WTC11 (cell line): ENCODE results near the gene SH3GL1. TPM values are rescaled to one million over a fixed set of nuclear protein-coding genes. Genes with fewer than 3 reads are reported as not detected.

Experiments used
- ATAC-seq: fragments of 200-7000 bp; cut with Tn5 transposase; 2 replicates; pipeline ENCODE4 v1.10.0; 2021; ENCODE audit warnings: mild to moderate bottlenecking, moderate library complexity
- CTCF ChIA-PET: fragments of 300-600 bp; sonication (Branson Sonifier 250); formaldehyde crosslinking; loops from one replicate; lab custom pipeline; 2021; ENCODE audit warnings: antibody characterized with exemption; lab: Charles Lee
- POLR2A ChIA-PET: fragments of 350-600 bp; sonication (Branson Sonifier 250); formaldehyde crosslinking; loops from one replicate; lab custom pipeline; 2021; ENCODE audit warnings: antibody characterized with exemption; lab: Charles Lee
- DNase-seq: peaks from one replicate; pipeline ENCODE4 v3.0.0; 2021; ENCODE audit warnings: low spot score
- H3K27ac Mint-ChIP-seq: 2 replicates; pipeline ENCODE4 v1.8.0; 2021; ENCODE audit warnings: mixed read lengths
- H3K27me3 Mint-ChIP-seq: 2 replicates; pipeline ENCODE4 v1.8.0; 2021; ENCODE audit warnings: low read depth, mild to moderate bottlenecking, moderate library complexity, mixed read lengths
- H3K36me3 Mint-ChIP-seq: 2 replicates; pipeline ENCODE4 v1.8.0; 2021; ENCODE audit warnings: mixed read lengths
- H3K4me1 Mint-ChIP-seq: 2 replicates; pipeline ENCODE4 v1.8.0; 2022; ENCODE audit warnings: mixed read lengths
- H3K4me3 Mint-ChIP-seq: 2 replicates; pipeline ENCODE4 v1.8.0; 2021; ENCODE audit warnings: mild to moderate bottlenecking, moderate library complexity, mixed read lengths
- H3K9me3 Mint-ChIP-seq: 2 replicates; pipeline ENCODE4 v1.8.0; 2021; ENCODE audit warnings: mixed read lengths
- CBFB ChIP-seq: sonication (generic); formaldehyde crosslinking; IDR thresholded peaks from 2 replicates; pipeline ENCODE4 v1.8.1; 2022; ENCODE audit warnings: mild to moderate bottlenecking, low read depth, missing genetic modification reagents
- GABPB1 ChIP-seq: sonication (generic); formaldehyde crosslinking; IDR thresholded peaks from 2 replicates; pipeline ENCODE4 v1.8.1; 2023; ENCODE audit warnings: mild to moderate bottlenecking, missing genetic modification reagents
- IRF2 ChIP-seq: sonication (generic); formaldehyde crosslinking; IDR thresholded peaks from 2 replicates; pipeline ENCODE4 v1.8.0; 2022; ENCODE audit warnings: low read depth, missing genetic modification reagents, borderline replicate concordance
- NFATC4 ChIP-seq: fragments of 250-450 bp; sonication (Bioruptor Pico); IDR thresholded peaks from 2 replicates; pipeline ENCODE4 v1.9.0; 2021; ENCODE audit warnings: mild to moderate bottlenecking
- RELA ChIP-seq: sonication (generic); formaldehyde crosslinking; IDR thresholded peaks from 2 replicates; pipeline ENCODE4 v1.8.1; 2022; ENCODE audit warnings: missing genetic modification reagents, mild to moderate bottlenecking, borderline replicate concordance
- SP1 ChIP-seq: sonication (generic); formaldehyde crosslinking; conservative IDR thresholded peaks from 2 replicates; pipeline ENCODE4 v1.8.1; 2022; ENCODE audit warnings: missing genetic modification reagents
- TEAD1 ChIP-seq: sonication (generic); formaldehyde crosslinking; IDR thresholded peaks from 2 replicates; pipeline ENCODE4 v1.8.0; 2022; ENCODE audit warnings: mild to moderate bottlenecking, missing genetic modification reagents
- ZNF138 ChIP-seq: sonication (generic); formaldehyde crosslinking; conservative IDR thresholded peaks from 2 replicates; pipeline ENCODE4 v1.8.1; 2022; ENCODE audit warnings: mild to moderate bottlenecking, moderate library complexity, missing genetic modification reagents
- total RNA-seq: library from RNA; stranded (reverse); gene quantifications from 3 replicates; pipeline ENCODE4 v1.2.3, GENCODE V29; 2021
- TF ChIP-seq, protein P1 (sequence below): sonication (generic); formaldehyde crosslinking; IDR thresholded peaks from 2 replicates; pipeline ENCODE4 v1.8.0; 2023; ENCODE audit warnings: mild to moderate bottlenecking, missing genetic modification reagents
- TF ChIP-seq, protein P2 (sequence below): sonication (generic); formaldehyde crosslinking; IDR thresholded peaks from 2 replicates; pipeline ENCODE4 v1.8.0; 2023; ENCODE audit warnings: missing genetic modification reagents
- TF ChIP-seq, protein P3 (sequence below): sonication (generic); formaldehyde crosslinking; IDR thresholded peaks from 2 replicates; pipeline ENCODE4 v1.8.1; 2023; ENCODE audit warnings: mild to moderate bottlenecking, missing genetic modification reagents
- TF ChIP-seq, protein P4 (sequence below): sonication (generic); formaldehyde crosslinking; IDR thresholded peaks from 2 replicates; pipeline ENCODE4 v1.8.0; 2022; ENCODE audit warnings: missing genetic modification reagents
- TF ChIP-seq, protein P5 (sequence below): sonication (generic); formaldehyde crosslinking; conservative IDR thresholded peaks from 2 replicates; pipeline ENCODE4 v1.8.1; 2023; ENCODE audit warnings: mild to moderate bottlenecking, low read depth, missing genetic modification reagents, moderate library complexity

The SH3GL1 gene
- total RNA-seq, 1 experiment from 2014 or later = 109 TPM

DNA sequence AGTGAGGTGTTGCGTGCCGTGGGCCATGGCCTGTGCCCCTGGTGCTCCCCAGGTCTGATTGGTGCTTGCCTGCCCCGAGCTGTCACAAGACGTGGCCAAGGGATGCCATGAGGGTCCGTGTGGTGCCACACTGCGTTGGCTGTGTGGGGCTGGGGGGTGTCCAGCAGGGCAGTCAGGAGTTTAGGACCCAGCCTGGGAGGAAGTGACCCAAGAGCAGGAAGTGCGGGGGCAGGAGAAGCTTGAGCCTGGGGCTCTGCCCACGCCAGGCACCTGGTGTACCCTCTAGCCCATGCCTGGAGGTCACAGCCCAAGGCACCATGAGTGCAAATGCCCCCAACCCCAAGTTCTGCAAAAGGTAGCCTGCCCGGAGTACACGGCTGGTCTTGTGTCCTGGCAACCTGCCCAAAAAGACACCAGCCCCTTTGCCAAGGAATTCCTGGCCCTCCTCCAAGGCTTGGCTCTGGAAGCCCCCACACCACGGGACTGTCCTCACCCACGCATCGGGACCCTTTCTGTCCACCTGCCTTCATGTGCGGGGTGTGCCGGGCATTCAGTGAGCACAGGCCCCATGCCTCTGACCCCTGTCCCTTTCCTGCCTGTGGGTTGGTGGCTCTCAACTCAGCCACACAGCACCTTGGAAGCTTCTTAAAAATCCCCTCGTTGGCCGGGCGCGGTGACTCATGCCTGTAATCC, 32.1 kb downstream of the SH3GL1 start:
- Mint-ChIP-seq H3K27ac (peak overlapping the region; percentile 64; the same call in 1 of the 2 replicates), H3K9me3 (no peaks in the 10 kb centered on the region), H3K36me3 (peaks cover 3% of the 10 kb centered on the region; the same call in 1 of the 2 replicates), H3K4me3 (no peak overlapping the region), H3K4me1 (peaks cover 15% of the 10 kb centered on the region), H3K27me3 (no peaks in the 10 kb centered on the region)
- no peak for DNase-seq
- POLR2A ChIA-PET = interaction anchor here (0.6 kb wide), 1 partner anchor 1169 kb away, joined by 5 read pairs; no protein-coding TSS in a partner anchor
- TF ChIP-seq CBFB (CRISPR knock-in tag) = no peak
- TF ChIP-seq, protein P1, sequence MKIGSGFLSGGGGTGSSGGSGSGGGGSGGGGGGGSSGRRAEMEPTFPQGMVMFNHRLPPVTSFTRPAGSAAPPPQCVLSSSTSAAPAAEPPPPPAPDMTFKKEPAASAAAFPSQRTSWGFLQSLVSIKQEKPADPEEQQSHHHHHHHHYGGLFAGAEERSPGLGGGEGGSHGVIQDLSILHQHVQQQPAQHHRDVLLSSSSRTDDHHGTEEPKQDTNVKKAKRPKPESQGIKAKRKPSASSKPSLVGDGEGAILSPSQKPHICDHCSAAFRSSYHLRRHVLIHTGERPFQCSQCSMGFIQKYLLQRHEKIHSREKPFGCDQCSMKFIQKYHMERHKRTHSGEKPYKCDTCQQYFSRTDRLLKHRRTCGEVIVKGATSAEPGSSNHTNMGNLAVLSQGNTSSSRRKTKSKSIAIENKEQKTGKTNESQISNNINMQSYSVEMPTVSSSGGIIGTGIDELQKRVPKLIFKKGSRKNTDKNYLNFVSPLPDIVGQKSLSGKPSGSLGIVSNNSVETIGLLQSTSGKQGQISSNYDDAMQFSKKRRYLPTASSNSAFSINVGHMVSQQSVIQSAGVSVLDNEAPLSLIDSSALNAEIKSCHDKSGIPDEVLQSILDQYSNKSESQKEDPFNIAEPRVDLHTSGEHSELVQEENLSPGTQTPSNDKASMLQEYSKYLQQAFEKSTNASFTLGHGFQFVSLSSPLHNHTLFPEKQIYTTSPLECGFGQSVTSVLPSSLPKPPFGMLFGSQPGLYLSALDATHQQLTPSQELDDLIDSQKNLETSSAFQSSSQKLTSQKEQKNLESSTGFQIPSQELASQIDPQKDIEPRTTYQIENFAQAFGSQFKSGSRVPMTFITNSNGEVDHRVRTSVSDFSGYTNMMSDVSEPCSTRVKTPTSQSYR = no peak
- no peak for TF ChIP-seq IRF2
- TF ChIP-seq NFATC4 = no peak
- no peak for TF ChIP-seq GABPB1
- no peak for TF ChIP-seq TEAD1 (CRISPR knock-in tag)
- no peak for TF ChIP-seq ZNF138
- TF ChIP-seq, protein P2, sequence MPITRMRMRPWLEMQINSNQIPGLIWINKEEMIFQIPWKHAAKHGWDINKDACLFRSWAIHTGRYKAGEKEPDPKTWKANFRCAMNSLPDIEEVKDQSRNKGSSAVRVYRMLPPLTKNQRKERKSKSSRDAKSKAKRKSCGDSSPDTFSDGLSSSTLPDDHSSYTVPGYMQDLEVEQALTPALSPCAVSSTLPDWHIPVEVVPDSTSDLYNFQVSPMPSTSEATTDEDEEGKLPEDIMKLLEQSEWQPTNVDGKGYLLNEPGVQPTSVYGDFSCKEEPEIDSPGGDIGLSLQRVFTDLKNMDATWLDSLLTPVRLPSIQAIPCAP = no peak
- TF ChIP-seq, protein P3, sequence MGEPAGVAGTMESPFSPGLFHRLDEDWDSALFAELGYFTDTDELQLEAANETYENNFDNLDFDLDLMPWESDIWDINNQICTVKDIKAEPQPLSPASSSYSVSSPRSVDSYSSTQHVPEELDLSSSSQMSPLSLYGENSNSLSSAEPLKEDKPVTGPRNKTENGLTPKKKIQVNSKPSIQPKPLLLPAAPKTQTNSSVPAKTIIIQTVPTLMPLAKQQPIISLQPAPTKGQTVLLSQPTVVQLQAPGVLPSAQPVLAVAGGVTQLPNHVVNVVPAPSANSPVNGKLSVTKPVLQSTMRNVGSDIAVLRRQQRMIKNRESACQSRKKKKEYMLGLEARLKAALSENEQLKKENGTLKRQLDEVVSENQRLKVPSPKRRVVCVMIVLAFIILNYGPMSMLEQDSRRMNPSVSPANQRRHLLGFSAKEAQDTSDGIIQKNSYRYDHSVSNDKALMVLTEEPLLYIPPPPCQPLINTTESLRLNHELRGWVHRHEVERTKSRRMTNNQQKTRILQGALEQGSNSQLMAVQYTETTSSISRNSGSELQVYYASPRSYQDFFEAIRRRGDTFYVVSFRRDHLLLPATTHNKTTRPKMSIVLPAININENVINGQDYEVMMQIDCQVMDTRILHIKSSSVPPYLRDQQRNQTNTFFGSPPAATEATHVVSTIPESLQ = no peak
- TF ChIP-seq RELA (CRISPR knock-in tag) = no peak
- no peak for TF ChIP-seq SP1 (CRISPR knock-in tag)
- TF ChIP-seq, protein P4, sequence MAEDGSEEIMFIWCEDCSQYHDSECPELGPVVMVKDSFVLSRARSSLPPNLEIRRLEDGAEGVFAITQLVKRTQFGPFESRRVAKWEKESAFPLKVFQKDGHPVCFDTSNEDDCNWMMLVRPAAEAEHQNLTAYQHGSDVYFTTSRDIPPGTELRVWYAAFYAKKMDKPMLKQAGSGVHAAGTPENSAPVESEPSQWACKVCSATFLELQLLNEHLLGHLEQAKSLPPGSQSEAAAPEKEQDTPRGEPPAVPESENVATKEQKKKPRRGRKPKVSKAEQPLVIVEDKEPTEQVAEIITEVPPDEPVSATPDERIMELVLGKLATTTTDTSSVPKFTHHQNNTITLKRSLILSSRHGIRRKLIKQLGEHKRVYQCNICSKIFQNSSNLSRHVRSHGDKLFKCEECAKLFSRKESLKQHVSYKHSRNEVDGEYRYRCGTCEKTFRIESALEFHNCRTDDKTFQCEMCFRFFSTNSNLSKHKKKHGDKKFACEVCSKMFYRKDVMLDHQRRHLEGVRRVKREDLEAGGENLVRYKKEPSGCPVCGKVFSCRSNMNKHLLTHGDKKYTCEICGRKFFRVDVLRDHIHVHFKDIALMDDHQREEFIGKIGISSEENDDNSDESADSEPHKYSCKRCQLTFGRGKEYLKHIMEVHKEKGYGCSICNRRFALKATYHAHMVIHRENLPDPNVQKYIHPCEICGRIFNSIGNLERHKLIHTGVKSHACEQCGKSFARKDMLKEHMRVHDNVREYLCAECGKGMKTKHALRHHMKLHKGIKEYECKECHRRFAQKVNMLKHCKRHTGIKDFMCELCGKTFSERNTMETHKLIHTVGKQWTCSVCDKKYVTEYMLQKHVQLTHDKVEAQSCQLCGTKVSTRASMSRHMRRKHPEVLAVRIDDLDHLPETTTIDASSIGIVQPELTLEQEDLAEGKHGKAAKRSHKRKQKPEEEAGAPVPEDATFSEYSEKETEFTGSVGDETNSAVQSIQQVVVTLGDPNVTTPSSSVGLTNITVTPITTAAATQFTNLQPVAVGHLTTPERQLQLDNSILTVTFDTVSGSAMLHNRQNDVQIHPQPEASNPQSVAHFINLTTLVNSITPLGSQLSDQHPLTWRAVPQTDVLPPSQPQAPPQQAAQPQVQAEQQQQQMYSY (CRISPR knock-in tag) = no peak
- TF ChIP-seq, protein P5, sequence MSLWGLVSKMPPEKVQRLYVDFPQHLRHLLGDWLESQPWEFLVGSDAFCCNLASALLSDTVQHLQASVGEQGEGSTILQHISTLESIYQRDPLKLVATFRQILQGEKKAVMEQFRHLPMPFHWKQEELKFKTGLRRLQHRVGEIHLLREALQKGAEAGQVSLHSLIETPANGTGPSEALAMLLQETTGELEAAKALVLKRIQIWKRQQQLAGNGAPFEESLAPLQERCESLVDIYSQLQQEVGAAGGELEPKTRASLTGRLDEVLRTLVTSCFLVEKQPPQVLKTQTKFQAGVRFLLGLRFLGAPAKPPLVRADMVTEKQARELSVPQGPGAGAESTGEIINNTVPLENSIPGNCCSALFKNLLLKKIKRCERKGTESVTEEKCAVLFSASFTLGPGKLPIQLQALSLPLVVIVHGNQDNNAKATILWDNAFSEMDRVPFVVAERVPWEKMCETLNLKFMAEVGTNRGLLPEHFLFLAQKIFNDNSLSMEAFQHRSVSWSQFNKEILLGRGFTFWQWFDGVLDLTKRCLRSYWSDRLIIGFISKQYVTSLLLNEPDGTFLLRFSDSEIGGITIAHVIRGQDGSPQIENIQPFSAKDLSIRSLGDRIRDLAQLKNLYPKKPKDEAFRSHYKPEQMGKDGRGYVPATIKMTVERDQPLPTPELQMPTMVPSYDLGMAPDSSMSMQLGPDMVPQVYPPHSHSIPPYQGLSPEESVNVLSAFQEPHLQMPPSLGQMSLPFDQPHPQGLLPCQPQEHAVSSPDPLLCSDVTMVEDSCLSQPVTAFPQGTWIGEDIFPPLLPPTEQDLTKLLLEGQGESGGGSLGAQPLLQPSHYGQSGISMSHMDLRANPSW (CRISPR knock-in tag) = no peak
- CTCF ChIA-PET = interaction anchor here (1.0 to 1.4 kb wide), 4 partner anchors 16 to 102 kb away, joined by 3 to 6 read pairs (median 4); no protein-coding TSS in a partner anchor
- no peak for ATAC-seq
